Cardiac fibroblast (primary cell): Measurements from ENCODE around the gene PRDX3.

Experiments used
- DNase-seq, 2 donors: peaks; one replicate each; pipeline versions ENCODE4 v3.0.0 to v3.0.0-alpha.2; 2010; ENCODE audit warnings: low read depth in 2 of 2
- H3K4me3 ChIP-seq, 2 donors: replicated peaks in 1 of 2; 1 replicate in 1 of 2; 2 replicates in 1 of 2; pipeline ENCODE4 v1.5.1; 2011; ENCODE audit warnings: low read depth in 2 of 2, low read length in 2 of 2, mild to moderate bottlenecking in 2 of 2, moderate library complexity in 1 of 2
- TF ChIP-seq, protein P1 (sequence below): IDR thresholded peaks from one replicate; pipeline ENCODE4 v1.5.1; 2011; ENCODE audit warnings: low read depth, mild to moderate bottlenecking, low read length, inconsistent platforms

PRDX3 gene

DNA sequence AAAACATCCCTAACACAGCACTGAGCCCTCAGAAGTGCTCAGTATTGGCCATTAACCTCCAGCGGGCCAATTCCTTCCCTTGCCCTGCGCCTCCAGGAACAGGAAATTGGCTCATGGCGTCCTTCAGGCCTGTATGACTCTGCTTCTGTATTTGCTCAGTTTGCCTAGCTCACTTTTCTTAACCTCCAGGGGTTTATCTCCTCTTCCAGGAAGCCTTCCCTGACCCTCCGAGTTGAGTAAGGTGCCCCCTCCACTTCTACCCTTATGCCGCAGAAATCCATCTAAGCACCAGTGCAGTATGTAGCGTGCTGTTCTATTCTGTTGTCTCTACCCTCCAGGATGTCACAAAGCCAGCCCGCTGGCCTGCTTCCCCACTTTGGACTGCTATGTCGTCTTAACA, 12.0 kb downstream of the PRDX3 start:
- no peak overlapping the region for H3K4me3 ChIP-seq
- no peak for DNase-seq

DNA sequence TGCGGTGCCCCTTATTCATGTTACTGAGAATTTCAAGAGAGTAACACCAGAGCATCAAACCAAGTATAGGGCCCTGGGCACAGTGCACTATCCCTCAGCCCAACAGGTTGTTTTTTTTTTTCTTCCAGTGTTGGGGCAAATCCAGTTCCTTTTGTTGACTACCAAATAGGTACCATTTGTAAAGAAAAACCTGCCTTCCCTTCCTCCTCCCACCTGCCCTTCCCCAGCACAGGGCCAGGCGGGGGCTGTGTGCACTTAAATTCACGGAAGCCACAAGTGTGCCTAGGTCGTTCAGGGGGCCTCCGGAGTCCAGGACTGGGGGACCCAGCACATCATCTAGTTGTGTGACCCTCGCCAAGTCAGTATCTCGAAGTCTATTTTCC, 12.5 kb downstream of the PRDX3 start:
- TF ChIP-seq, protein P1, sequence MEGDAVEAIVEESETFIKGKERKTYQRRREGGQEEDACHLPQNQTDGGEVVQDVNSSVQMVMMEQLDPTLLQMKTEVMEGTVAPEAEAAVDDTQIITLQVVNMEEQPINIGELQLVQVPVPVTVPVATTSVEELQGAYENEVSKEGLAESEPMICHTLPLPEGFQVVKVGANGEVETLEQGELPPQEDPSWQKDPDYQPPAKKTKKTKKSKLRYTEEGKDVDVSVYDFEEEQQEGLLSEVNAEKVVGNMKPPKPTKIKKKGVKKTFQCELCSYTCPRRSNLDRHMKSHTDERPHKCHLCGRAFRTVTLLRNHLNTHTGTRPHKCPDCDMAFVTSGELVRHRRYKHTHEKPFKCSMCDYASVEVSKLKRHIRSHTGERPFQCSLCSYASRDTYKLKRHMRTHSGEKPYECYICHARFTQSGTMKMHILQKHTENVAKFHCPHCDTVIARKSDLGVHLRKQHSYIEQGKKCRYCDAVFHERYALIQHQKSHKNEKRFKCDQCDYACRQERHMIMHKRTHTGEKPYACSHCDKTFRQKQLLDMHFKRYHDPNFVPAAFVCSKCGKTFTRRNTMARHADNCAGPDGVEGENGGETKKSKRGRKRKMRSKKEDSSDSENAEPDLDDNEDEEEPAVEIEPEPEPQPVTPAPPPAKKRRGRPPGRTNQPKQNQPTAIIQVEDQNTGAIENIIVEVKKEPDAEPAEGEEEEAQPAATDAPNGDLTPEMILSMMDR = no peak
- H3K4me3 ChIP-seq = peak overlapping the region; percentile 64 to 69
- DNase-seq = no peak

More for the DNA sequence above, 12.0 kb downstream of the PRDX3 start:
- TF ChIP-seq, protein P1 = no peak

DNA sequence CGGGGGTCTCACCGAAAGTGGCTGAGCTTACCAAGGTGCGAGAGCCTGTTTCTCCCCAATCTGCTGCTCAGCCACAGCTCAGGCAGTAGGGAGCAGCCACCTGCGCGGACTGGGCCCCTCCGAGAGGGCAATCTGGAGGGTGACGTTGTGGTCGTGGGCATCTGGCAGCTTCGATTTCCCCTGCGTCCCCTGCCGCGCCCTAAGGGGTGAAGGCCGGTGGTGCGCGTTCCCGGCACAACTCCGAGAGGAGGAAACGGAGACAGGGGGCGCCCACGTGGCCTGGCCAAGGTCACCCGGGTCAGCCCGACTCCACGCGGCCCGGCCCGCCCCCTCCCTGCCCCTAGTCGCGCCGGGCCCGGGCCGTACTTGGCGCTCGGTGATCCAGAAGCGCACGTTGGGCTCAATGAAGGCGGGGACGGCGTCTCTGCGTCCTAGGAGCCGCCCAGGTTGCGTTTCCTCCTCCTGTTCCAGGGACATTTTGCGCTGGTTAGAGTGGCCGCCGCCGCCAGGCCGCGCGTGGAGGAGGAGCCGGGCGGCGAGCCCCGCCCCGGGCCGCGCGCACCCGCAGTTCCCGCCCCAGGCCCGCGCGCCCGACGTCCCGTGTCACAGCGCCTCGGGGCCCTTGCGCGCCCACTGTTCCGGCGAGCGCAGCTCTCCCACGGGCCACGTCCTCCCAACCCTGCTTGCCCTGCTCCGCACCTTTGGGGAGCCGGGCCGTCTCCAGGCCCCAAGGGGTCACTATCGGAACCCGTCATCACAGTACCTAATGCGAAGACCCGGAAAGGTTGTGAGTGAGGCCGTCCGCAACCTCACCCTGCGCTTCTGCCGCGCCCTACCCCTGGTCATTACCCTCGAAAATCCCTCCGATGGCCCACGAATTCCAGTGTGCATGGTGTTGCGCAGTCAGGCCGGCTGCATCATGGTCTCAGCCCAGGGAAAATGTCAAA, 13.2 kb downstream of the PRDX3 start, which contains the start of gene SFXN4:
SFXN4 (minus strand) TSS at position 544 of the 947 bp plus-strand sequence; CDS start at position 477, 67 bp downstream.
- TF ChIP-seq, protein P1 = no peak
- DNase-seq = peak; percentile 57 to 58
- peak within 1 kb of the TSS; percentile 64 to 69 for H3K4me3 ChIP-seq

DNA sequence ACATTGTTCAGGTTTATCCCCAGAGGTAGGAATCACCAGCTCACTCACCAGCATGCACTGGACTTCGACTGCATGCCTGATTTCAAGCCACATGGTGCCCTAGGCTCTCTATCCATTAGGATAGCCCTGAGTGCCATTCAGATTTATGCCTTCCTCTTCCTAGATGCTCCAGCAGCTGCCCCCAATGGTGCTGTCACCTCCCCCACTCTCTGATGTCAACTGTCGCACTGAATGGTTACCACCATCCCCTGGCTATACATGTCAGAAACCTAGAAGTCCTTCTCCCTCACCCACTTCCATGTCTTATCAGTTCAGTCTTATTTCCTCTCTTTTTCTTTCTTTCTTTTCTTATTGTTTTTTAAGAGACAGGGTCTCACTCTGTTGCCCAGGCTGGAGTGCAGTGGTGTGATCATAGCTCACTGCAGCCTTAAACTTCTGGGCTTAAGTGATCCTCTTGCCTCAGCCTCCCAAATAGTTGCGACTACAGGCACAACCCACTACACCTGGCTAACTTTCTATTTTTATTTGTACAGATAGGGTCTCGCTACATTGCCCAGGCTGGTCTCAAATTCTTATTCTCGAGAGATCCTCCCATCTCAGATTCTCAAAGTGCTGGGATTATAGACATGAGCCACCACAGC, 16.0 kb downstream of the PRDX3 start:
- TF ChIP-seq, protein P1 = no peak
- H3K4me3 ChIP-seq = no peak overlapping the region
- DNase-seq = no peak

DNA sequence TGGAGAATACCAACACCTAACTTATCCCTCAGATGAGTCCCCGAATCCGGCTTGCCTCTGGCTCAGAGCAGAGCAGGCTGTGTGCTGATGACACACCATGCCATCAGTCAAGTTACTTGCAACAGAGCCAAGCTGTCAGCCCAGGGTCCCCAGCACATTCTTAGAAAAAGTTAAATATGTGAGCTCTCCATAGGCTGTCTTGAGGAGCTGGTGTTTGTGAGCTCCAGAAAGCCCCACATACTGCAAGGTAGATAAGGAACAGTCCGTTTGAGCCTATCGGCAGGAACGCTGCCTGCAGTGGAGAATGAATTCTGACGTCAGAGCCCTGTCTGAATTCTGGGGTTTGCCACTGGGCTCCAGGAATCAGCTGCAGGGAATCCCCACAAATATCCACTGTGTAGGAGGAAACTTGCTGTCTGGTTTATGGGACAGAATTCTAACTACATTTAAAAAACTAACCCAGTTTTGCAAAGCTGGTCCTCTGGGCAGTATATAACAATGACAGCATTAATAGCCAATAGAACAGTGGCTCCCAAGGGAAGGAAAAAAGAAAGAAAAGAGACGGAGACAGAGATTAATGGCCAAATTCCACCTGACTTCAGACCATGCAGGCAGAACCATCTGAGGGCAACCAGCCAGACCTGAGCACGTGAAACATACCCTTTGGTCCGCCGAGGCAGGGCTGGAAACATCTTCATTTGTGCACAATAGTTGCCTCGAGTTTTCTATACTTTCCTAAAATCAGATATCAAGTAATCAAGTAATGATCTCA, 16.7 kb downstream of the PRDX3 start:
- TF ChIP-seq, protein P1 = no peak
- DNase-seq = peak in 1 of 2 donors; percentile 31
- no peak overlapping the region for H3K4me3 ChIP-seq

DNA sequence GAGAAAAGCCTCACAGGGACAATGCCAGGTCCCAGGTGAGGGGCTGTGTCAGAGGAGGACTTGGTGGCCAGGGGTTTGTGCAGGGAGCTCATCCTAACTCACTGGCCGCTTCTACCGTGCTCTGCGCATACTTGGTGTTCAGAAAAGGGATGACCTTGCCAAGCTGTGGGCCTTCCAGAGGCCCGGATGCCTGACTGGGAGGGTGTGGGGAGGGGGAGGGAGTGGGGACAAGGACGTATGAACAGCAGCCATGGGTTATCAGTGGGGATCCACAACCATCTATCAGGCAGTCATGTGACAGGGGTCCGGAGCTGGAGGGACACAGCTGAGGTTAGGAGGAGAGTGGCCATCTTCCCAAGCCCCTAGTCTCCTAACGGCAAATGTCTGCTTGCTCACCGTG, 19.3 kb downstream of the PRDX3 start:
- TF ChIP-seq, protein P1 = no peak

More for the DNA sequence above, 19.3 kb downstream of the PRDX3 start:
- no peak overlapping the region for H3K4me3 ChIP-seq
- no peak for DNase-seq
